ENCODE results near the gene CRABP2.

Gene CRABP2

GRCh38 chr1:156656806-156657740, 48.3 kb downstream of the CRABP2 start:
- FAIRE-seq (peak; percentile 69), DNase-seq (ENCODE audit: insufficient read length) (peak; percentile 84)
- TF ChIP-seq POLR2AphosphoS5 (IDR thresholded peaks at IDR 0.05; ENCODE audit: low read depth, low read length) (no peak), POLR2A (IDR thresholded peaks at IDR 0.05; ENCODE audit: low read depth, low read length) (no peak), TAF1 (IDR thresholded peaks at IDR 0.05; ENCODE audit: borderline replicate concordance, low read depth, low read length) (no peak)

GRCh38 chr1:156655904-156656516, 49.4 kb downstream of the CRABP2 start:
- no peak for DNase-seq (ENCODE audit: insufficient read length)
- TF ChIP-seq TAF1 (IDR thresholded peaks at IDR 0.05; ENCODE audit: borderline replicate concordance, low read depth, low read length) (no peak), POLR2AphosphoS5 (IDR thresholded peaks at IDR 0.05; ENCODE audit: low read depth, low read length) (no peak), POLR2A (IDR thresholded peaks at IDR 0.05; ENCODE audit: low read depth, low read length) (no peak)

GRCh38 chr1:156655151-156655903, 50.1 kb downstream of the CRABP2 start:
- DNase-seq (ENCODE audit: insufficient read length) (no peak), FAIRE-seq (no peak)
- no peak for TF ChIP-seq POLR2A (IDR thresholded peaks at IDR 0.05; ENCODE audit: low read depth, low read length)
- no peak for TF ChIP-seq POLR2AphosphoS5 (IDR thresholded peaks at IDR 0.05; ENCODE audit: low read depth, low read length)
- TF ChIP-seq TAF1 (IDR thresholded peaks at IDR 0.05; ENCODE audit: borderline replicate concordance, low read depth, low read length): no peak

More at GRCh38 chr1:156655904-156656516, 49.4 kb downstream of the CRABP2 start:
- FAIRE-seq: no peak

GRCh38 chr1:156654700-156655099, 50.7 kb downstream of the CRABP2 start:
- no peak for DNase-seq (ENCODE audit: insufficient read length)
- no peak for TF ChIP-seq POLR2A (IDR thresholded peaks at IDR 0.05; ENCODE audit: low read depth, low read length)
- no peak for TF ChIP-seq TAF1 (IDR thresholded peaks at IDR 0.05; ENCODE audit: borderline replicate concordance, low read depth, low read length)
- no peak for TF ChIP-seq POLR2AphosphoS5 (IDR thresholded peaks at IDR 0.05; ENCODE audit: low read depth, low read length)
- FAIRE-seq: no peak

- DNase-seq (ENCODE audit: insufficient read length) (no peak), FAIRE-seq (no peak)
Observed at GRCh38 chr1:156652992-156653355, 52.4 kb downstream of the CRABP2 start.

GRCh38 chr1:156652131-156652991, 53.0 kb downstream of the CRABP2 start:
- TF ChIP-seq TAF1 (IDR thresholded peaks at IDR 0.05; ENCODE audit: borderline replicate concordance, low read depth, low read length): no peak
- FAIRE-seq: no peak
- no peak for DNase-seq (ENCODE audit: insufficient read length)

More at GRCh38 chr1:156652992-156653355, 52.4 kb downstream of the CRABP2 start:
- TF ChIP-seq TAF1 (IDR thresholded peaks at IDR 0.05; ENCODE audit: borderline replicate concordance, low read depth, low read length) (no peak), POLR2A (IDR thresholded peaks at IDR 0.05; ENCODE audit: low read depth, low read length) (no peak), POLR2AphosphoS5 (IDR thresholded peaks at IDR 0.05; ENCODE audit: low read depth, low read length) (no peak)

All from GM12892 (cell line).